Skeletal muscle cell (primary cell): ENCODE data around the gene ACHE.
"Not testable (repeated sequence)": the region's sequence is repeated elsewhere in the genome, so short reads cannot be mapped to it uniquely, and the experiment has no call there.

Experiments
- DNase-seq: peaks from one replicate; pipeline ENCODE4 v3.0.0-alpha.2; 2010; ENCODE audit warnings: low read depth
- H3K4me3 ChIP-seq: 2 replicates; pipeline ENCODE4 v1.5.1; 2011; ENCODE audit warnings: low read depth, mild to moderate bottlenecking, control low read depth, low read length, moderate library complexity

ACHE gene

DNA sequence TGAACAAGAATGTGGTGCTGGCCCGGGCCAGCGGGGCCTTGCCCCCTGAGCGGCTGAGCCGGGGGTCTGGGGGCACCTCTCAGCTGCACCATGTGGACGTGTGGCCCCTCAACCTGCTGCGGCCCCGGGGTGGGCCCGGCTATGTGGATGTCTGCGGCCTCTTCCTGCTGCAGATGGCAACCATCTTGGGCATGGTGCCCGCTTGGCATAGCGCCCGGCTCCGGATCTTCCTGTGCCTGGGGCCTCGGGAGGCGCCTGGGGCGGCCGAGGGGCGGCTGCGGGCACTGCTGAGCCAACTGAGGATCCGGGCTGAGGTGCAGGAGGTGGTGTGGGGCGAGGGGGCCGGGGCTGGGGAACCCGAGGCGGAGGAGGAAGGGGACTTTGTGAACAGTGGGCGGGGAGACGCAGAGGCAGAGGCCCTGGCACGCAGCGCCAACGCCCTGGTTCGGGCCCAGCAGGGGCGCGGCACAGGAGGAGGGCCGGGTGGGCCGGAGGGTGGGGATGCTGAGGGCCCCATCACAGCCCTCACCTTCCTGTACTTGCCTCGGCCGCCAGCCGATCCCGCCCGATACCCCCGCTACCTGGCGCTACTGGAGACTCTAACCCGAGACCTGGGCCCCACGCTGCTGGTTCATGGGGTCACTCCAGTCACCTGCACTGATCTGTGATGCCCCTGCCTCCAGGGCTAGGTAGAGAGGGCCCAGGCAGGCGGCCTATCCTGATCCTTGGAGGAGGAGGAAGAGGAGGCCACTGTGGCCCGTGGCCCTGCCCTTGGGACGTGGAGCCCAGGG lies 29.6 kb downstream of the ACHE start:
- H3K4me3 ChIP-seq = no peak overlapping the region
- no peak for DNase-seq

DNA sequence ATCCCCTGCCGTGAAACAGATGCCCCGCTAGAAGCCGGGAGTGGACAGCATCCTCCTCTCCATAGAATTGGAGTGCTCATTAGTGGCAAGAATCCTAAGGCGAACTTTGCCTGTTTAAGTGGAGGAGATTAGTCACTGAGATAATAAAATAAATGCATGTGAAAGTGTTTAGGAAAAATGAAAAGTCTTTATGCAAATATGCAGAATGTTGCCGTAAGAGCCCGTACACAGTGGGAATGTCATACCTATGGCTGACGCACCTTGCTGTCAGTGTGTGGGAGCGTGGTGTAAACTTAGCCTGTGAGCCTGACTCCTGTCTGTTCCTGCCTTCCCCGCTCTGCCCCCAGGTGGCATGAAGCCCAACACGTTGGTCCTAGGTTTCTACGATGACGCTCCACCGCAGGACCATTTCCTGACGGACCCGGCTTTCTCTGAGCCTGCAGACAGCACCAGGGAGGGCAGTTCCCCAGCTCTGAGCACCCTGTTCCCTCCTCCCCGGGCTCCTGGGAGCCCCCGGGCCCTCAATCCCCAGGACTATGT lies 30.2 kb downstream of the ACHE start:
- H3K4me3 ChIP-seq = no peak overlapping the region
- no peak for DNase-seq

DNA sequence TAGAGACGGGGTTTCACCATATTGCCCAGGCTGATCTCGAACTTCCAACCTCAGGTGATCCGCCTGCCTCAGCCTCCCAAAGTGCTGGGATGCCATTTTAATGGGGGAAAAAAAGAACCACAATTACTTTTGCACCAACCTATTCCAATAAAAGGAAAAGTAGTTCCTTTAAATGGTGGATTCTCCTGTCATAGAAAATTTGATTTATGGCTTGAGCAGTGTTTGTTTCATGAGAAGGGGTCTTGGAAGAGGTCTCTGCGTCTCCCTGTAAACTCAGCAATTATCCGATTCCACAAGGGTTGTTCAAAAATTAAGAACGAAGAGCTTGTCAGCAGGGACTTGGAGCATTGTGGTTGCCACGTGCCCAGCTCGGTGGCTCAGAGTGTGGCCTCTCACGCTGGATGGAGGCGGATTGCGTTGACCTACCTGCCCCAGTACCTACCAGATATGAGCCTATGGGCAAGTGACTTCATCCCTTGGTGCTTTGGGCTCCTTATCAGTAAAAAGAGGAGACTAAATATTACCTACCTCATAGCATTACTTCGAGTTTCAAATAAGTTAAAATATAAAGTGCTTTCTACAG lies 31.3 kb downstream of the ACHE start:
- no peak for DNase-seq
- no peak overlapping the region for H3K4me3 ChIP-seq

DNA sequence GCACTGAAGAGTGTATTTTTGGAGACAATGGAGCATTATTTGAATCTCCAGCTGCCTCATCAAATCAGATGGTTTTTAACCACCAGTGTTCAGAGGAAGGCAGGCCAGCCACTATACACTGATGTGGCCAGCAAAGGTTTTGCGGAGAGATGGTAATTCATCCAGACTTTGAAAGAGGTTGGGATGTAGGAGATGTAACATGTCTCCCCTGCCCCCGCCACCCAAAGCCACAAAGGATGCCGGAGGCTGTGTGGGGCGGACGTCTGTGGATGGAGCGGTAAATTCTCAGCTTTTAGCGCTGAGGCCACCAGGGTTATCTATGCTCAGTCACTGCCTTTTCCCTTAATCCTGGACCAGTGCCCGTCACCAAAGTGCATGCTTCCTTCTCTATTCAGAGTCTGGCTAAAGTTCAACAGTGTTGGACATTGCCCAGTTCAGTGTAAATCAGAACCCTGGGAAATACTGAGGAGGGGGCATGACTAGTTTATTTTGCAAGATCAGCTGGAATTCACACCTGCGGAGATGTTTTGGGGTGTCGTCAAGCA lies 32.2 kb downstream of the ACHE start:
- no peak for DNase-seq
- H3K4me3 ChIP-seq = no peak overlapping the region

DNA sequence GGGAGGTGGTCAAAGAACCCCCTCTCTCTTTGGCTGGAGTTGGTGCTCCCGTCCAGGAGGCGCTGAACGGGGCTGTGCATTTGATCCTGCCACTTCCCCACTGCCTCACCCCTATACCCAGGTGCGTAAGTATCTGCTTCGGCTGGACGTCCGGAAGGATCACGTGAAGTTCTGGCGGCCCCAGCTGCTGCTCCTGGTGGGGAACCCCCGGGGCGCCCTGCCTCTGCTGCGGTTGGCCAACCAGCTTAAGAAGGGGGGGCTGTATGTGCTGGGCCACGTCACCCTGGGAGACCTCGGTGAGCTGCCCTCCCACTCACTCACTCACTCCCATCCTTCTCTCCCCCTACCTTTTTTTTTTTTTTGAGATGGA lies 34.1 kb downstream of the ACHE start:
- DNase-seq = no peak
- H3K4me3 ChIP-seq = no peak overlapping the region

DNA sequence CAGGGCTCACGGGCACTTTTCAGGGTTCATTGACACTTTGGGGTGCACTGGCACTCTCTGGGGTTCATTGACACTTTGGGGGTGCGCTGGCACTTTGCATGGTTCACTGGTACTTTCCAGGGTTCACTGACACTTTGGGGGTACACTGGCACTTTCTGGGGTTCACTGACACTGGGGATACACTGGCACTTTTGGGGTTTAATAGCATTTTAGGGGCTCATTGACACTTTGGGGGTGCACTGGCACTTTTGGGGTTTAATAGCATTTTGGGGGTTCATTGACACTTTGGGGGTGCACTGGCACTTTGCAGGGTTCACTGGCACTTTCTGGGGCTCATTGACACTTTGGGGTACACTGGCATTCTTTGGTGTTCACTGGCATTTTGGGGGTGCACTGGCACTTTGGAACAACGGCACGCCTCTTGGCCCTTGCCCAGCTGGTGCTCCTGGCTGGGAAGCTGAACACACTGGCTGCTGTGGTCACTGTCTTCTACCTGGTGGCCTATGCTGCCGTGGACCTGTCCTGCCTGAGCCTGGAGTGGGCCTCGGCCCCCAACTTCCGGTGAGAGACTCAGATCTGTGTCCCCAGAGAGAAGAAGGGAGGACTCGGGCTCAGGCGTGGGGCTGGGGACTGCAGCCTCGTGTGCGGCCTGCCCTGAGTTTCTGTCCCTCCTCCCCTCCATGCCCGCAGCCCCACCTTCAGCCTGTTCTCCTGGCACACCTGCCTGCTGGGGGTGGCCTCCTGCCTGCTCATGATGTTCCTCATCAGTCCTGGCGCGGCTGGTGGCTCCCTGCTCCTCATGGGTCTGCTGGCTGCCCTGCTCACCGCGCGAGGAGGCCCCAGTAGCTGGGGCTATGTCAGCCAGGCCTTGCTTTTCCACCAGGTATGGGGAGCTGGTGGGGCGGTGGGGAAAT lies 34.7 kb downstream of the ACHE start:
- no peak for DNase-seq
- no peak overlapping the region for H3K4me3 ChIP-seq

DNA sequence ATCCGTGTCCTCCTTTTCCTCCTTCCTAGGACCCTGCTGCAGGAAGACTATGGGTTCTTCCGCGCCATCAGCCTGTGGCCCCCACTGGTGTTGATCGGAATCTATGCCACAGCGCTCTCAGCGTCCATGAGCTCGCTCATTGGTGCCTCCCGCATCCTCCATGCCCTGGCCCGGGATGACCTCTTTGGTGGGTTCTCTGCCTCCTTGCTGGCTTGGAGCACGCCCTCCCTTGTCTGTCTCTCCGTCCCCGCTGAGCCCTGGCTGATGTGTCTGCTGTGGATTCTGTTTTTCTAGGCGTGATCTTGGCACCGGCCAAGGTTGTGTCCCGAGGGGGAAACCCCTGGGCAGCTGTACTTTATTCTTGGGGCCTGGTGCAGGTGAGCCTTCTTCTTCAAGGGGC lies 35.8 kb downstream of the ACHE start:
- H3K4me3 ChIP-seq = no peak overlapping the region
- DNase-seq = no peak

DNA sequence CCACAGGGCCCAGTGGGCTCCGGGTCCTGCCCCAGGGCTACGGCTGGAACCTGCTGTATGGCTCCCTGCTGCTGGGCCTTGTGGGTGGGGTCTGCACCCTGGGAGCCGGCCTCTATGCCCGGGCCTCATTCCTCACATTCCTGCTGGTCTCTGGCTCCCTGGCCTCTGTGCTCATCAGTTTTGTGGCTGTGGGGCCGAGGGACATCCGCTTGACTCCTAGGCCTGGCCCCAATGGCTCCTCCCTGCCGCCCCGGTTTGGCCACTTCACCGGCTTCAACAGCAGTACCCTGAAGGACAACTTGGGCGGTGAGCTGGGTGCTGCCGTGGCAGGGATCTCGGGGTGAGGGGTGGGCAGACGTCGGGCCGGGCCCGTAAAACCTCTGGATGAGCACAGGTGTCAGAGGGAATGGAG lies 38.8 kb downstream of the ACHE start:
- no peak overlapping the region for H3K4me3 ChIP-seq
- DNase-seq = no peak

DNA sequence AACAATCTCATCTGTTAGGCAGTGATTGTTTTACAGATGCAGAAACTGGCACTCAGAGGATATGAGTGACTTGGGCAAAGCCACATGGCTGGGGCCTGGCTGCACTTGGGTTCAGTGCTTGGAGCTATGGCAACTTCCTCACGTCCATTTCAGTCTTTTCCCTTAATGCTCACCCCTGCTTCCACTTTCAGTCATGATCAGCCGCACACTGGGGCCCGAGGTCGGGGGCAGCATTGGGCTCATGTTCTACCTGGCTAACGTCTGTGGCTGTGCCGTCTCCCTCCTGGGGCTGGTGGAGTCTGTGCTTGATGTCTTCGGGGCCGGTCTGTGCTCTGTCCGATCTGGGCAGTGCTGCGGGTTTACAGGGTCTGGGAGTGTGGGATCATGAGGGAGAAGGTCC lies 40.2 kb downstream of the ACHE start:
- DNase-seq = no peak
- H3K4me3 ChIP-seq = no peak overlapping the region

DNA sequence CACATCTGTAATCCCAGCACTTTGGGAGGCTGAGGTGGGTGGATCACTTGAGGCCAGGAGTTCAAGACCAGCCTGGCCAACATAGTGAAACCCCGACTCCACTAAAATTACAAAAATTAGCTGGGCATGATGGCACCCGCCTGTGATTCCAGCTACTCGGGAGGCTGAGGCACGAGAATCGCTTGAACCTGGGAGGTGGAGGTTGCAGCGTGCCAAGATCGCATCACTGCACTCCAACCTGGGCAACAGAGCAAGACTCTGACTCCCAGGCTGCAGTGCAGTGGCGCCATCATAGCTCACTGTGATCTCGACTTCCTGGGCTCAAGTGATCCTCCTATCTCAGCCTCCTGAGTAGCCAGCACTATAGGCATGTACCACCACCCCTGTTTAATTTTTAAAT lies 40.8 kb downstream of the ACHE start:
- H3K4me3 ChIP-seq, DNase-seq: not testable (repeated sequence)

DNA sequence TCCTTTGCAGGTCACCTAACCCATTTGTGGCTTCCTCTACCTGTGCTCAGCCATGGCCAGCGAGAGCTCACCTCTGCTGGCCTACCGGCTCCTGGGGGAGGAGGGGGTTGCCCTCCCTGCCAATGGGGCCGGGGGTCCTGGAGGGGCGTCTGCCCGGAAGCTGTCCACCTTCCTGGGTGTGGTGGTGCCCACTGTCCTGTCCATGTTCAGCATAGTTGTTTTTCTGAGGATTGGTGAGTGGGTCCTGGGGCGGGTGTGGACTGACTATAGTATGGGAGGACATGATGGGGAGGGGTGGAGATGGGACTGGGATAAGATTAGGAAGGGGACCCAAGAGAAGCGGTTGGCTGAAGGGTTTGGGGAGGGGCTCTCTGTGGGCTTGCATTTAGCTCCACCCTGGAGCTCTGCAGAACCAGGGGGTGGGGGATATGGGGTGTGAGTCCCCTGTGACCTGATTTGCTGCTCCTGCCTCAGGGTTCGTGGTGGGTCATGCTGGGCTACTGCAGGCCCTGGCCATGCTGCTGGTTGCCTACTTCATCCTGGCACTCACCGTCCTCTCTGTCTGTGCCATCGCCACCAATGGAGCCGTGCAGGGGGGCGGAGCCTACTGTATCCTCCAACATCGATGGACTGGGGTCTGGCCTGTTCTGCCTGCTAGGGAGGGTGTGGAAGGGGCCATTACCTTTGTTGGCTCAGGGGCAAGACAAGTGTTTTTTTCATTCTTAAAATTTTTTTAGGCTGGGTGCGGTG lies 41.4 kb downstream of the ACHE start:
- no peak for DNase-seq
- no peak overlapping the region for H3K4me3 ChIP-seq

DNA sequence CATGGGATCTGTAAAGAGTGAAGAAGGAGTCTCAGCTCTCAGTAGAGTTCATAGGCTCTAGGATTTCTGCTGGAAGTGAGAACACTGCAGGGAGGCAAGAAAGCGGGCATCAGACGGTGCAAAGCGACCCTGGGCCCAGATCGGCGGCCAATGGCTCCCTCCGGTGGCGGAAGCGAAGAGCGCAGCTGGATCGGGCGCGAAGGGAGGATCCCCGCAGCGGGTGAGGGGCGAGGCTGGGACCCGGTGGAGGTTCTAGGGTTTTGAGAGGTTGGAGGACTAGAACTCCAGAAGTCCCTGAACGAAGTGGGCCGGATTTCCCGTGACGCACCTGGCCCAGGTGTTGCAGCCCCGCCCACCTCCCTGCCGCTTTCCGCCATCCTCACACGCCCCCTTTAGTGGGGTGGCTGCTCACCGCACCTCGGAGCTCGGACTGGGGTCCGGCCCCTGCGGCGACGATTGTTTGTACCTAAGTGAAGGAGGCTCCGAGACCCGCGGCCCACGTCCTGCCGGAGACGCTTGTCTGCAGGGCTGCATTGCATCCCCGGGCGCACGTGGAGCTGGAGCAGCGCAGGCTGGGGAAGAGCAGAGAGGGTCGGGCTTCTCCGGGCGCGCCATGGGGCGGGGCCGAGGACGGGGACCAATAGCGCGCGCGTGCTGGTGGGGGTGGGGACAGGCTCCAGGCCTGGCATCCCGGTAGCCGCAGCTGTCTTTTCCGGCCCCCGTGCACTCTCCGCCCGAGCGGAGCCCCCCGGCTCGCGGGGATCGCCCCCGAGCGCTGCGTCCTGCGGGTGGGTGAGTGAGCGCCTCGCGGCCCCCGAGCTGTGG lies 43.4 kb downstream of the ACHE start, which contains the start of gene SLC12A9:
Gene SLC12A9 (plus strand): TSS at position 666 of the 825 bp plus-strand sequence. CDS start 1,485 bp downstream, outside the sequence.
- DNase-seq = peak; percentile 69
- H3K4me3 ChIP-seq = peak within 1 kb of the TSS; percentile 72

DNA sequence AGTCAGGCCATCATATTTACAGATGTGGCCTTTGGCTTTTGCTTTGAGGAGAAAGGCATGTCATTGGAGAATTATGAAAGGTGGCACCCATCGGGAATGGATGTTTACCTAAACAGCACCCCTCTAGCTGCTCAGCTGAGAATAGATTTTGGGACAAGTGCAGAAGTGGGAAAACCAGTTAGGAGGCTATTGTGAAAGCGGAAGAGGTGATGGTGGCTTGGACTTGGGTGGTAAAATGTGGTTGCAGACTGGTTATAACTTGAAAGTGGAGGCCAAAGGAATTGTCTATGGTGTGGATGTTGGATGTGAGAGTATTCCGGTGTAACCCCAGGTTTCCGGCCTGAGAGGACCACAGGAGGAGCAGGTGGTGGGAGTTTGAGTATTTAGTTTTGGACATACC lies 48.3 kb downstream of the ACHE start:
- DNase-seq = no peak
- H3K4me3 ChIP-seq = no peak overlapping the region

DNA sequence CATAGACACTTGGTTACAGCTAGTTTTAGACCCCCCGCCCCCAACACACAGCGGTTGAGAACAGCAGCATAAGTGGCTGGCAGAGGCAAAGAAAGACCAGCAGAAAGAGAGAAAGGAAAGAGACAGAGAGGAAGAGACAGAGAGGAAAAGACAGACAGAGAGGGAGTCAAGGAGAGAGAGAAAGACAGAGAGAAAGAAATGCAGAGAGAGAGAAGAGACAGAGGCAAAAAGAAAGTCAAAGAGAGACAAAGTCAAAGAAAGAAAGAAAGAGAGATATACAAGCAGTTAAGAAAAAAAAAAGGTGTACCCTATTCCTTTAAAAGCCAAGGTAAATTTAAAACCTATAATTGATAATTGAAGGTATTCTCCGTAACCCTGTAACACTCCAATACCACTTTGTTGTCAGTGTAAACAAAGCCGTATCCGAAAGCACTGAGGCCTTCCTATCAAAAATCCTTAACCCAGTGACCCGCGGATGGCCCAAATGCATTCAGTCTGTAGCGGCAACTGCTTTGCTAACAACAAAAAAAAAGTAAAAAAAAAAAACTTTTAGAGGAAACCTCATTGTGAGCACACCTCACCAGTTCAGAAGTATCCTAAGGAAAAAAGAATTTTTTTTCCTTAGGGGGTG lies 55.1 kb downstream of the ACHE start:
- H3K4me3 ChIP-seq = no peak overlapping the region
- DNase-seq = no peak
